ENCODE results near the gene TMEM8B.
"Not testable (repeated sequence)": the region's sequence is repeated elsewhere in the genome, so short reads cannot be mapped to it uniquely, and the experiment has no call there.

Gene TMEM8B

GRCh38 chr9:35882263-35882848, 53.3 kb downstream of the TMEM8B start:
- peak; percentile 71 for DNase-seq (ENCODE audit: low read depth)
- in situ Hi-C loops (cut with HindIII; ENCODE audit: low sequenced_read_pairs): loop anchor here (25.0 kb wide), 1 partner anchor 120 kb away; the partner anchor contains the start of gene MSMP

GRCh38 chr9:35882996-35883395, 54.0 kb downstream of the TMEM8B start:
- TF ChIP-seq CTCF (IDR thresholded peaks at IDR 0.05; ENCODE audit: low read depth, low read length, missing control alignments): no peak
- no peak for DNase-seq (ENCODE audit: low read depth)
- no peak overlapping the region for H3K4me3 ChIP-seq (ENCODE audit: low read depth, low read length)
- in situ Hi-C loops (cut with HindIII; ENCODE audit: low sequenced_read_pairs): loop anchor here (25.0 kb wide), 1 partner anchor 121 kb away; the partner anchor contains the start of gene MSMP

More at GRCh38 chr9:35882263-35882848, 53.3 kb downstream of the TMEM8B start:
- no peak overlapping the region for H3K4me3 ChIP-seq (ENCODE audit: low read depth, low read length)
- peak; percentile 99 for TF ChIP-seq CTCF (IDR thresholded peaks at IDR 0.05; ENCODE audit: low read depth, low read length, missing control alignments)

- not testable (repeated sequence) for H3K4me3 ChIP-seq (ENCODE audit: low read depth, low read length); DNase-seq (ENCODE audit: low read depth)
- in situ Hi-C loops (cut with HindIII; ENCODE audit: low sequenced_read_pairs): loop anchor here (25.0 kb wide), 1 partner anchor 123 kb away; the partner anchor contains the start of gene MSMP
Measured at GRCh38 chr9:35884908-35885307, 55.9 kb downstream of the TMEM8B start.

- in situ Hi-C loops (cut with HindIII; ENCODE audit: low sequenced_read_pairs): loop anchor here (25.0 kb wide), 1 partner anchor 129 kb away; the partner anchor contains the start of gene MSMP
- no peak for TF ChIP-seq CTCF (IDR thresholded peaks at IDR 0.05; ENCODE audit: low read depth, low read length, missing control alignments)
- DNase-seq (ENCODE audit: low read depth): no peak
- no peak overlapping the region for H3K4me3 ChIP-seq (ENCODE audit: low read depth, low read length)
Measured at GRCh38 chr9:35891646-35892045, 62.6 kb downstream of the TMEM8B start.

GRCh38 chr9:35892051-35892450, 63.0 kb downstream of the TMEM8B start:
- TF ChIP-seq CTCF (IDR thresholded peaks at IDR 0.05; ENCODE audit: low read depth, low read length, missing control alignments): no peak
- in situ Hi-C loops (cut with HindIII; ENCODE audit: low sequenced_read_pairs): loop anchor here (25.0 kb wide), 1 partner anchor 130 kb away; the partner anchor contains the start of gene MSMP
- H3K4me3 ChIP-seq (ENCODE audit: low read depth, low read length): no peak overlapping the region
- DNase-seq (ENCODE audit: low read depth): no peak

- TF ChIP-seq CTCF (IDR thresholded peaks at IDR 0.05; ENCODE audit: low read depth, low read length, missing control alignments): no peak
- in situ Hi-C loops (cut with HindIII; ENCODE audit: low sequenced_read_pairs): loop anchor here (25.0 kb wide), 1 partner anchor 134 kb away; the partner anchor contains the start of gene MSMP
- no peak for DNase-seq (ENCODE audit: low read depth)
- no peak overlapping the region for H3K4me3 ChIP-seq (ENCODE audit: low read depth, low read length)
Measured at GRCh38 chr9:35896570-35896969, 67.5 kb downstream of the TMEM8B start.

GRCh38 chr9:35897376-35898099, 68.5 kb downstream of the TMEM8B start:
- in situ Hi-C loops (cut with HindIII; ENCODE audit: low sequenced_read_pairs): loop anchor here (25.0 kb wide), 1 partner anchor 135 kb away; the partner anchor contains the start of gene MSMP
- not testable (repeated sequence) for DNase-seq (ENCODE audit: low read depth); H3K4me3 ChIP-seq (ENCODE audit: low read depth, low read length)

Measured in astrocyte of the cerebellum (primary cell).